BE2C (cell line): ENCODE data around the gene WBP2.
"Not testable (repeated sequence)": the region's sequence is repeated elsewhere in the genome, so short reads cannot be mapped to it uniquely, and the experiment has no call there.

Experiments
- DNase-seq: peaks from one replicate; pipeline ENCODE4 v3.0.0-alpha.2; 2020
- H3K27me3 ChIP-seq: fragments of 250-450 bp; sonication (Bioruptor Pico); 2 replicates; pipeline ENCODE4 v1.5.1; 2020; ENCODE audit warnings: mild to moderate bottlenecking
- H3K36me3 ChIP-seq: fragments of 250-450 bp; sonication (Bioruptor Pico); 2 replicates; pipeline ENCODE4 v1.5.1; 2020; ENCODE audit warnings: mild to moderate bottlenecking
- H3K4me1 ChIP-seq: fragments of 250-450 bp; sonication (Bioruptor Pico); 2 replicates; pipeline ENCODE4 v1.5.1; 2020
- H3K4me3 ChIP-seq: 2 replicates; pipeline ENCODE4 v1.5.1; 2011; ENCODE audit warnings: low read depth, low read length
- H3K9me3 ChIP-seq: fragments of 250-450 bp; sonication (Bioruptor Pico); 2 replicates; pipeline ENCODE4 v1.5.1; 2020
- TF ChIP-seq, protein P1 (sequence below): IDR thresholded peaks from 2 replicates; pipeline ENCODE4 v1.5.1; 2012; ENCODE audit warnings: mild to moderate bottlenecking, low read depth, low read length

WBP2 gene

DNA sequence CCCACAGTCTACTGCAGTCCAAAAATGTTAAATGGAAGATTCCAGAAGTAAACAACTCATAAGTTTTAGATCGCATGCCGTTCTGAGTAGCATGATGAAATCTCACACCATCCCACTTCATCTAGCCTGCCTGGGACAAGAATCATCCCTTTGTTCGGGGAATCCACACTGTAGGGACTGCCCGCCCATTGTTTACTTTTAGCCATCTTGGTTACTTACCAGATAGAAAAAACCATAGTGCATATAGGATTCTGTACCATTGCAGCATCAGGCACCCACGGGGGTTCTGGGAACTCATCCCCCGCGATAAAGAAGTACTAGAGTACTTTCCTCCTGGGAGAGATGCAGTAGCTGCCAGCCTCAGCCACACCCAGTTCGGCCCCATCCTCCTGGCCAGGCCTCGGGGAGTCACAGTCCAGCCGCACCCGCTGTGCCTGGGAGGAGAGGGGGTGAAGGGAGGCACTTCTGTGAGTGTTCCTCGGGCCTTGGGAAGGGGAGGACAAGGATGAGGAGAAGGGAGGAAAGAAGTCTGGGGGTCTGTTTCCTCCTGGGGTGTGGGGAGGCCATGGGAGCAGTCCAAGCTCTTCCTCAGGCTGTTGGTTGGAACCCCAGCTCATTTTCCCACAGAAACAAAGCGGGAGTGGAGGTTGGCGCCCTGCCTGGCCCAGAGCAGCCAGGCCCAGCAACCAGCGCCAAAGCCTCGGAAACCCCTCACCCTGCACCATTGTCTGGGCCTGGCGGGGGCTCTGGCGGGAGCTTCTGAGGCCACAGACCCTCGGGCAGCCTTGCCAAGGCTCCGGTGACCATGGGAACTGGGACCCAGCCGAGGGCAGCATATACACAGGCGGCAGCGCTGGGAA lies 14.4 kb upstream of the WBP2 start:
- DNase-seq = no peak

DNA sequence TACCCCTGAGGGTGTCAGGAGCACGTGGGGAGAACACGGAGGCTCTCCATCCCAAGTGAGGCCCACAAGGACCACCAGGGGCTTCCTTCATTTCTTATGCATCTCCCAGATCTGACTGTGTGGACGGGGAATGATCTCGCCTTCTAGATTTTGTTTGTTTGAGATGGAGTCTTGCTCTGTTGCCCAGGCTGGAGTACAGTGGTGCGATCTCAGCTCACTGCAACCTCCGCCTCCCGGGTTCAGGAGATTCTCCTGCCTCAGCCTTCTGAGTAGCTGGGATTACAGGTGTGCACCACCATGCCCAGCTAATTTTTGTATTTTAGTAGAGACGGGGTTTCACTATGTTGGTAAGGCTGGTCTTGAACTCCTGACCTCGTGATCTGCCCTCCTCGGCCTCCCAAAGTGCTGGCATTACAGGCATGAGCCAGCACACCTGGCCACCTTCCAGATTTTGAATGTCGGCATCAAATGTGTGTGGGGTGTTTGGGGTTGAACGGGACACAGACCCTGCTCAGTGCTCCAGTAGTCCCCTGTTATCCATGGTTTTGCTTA lies 13.7 kb upstream of the WBP2 start:
- H3K9me3 ChIP-seq, H3K36me3 ChIP-seq, H3K27me3 ChIP-seq, H3K4me3 ChIP-seq, H3K4me1 ChIP-seq, DNase-seq: not testable (repeated sequence)

More for the DNA sequence above, 14.4 kb upstream of the WBP2 start:
- Histone ChIP-seq H3K4me3 (no peak overlapping the region), H3K27me3 (no peaks in the 10 kb centered on the region), H3K36me3 (no peaks in the 10 kb centered on the region), H3K9me3 (no peaks in the 10 kb centered on the region), H3K4me1 (no peaks in the 10 kb centered on the region; the same call in 1 of the 2 replicates)
- TF ChIP-seq, protein P1, sequence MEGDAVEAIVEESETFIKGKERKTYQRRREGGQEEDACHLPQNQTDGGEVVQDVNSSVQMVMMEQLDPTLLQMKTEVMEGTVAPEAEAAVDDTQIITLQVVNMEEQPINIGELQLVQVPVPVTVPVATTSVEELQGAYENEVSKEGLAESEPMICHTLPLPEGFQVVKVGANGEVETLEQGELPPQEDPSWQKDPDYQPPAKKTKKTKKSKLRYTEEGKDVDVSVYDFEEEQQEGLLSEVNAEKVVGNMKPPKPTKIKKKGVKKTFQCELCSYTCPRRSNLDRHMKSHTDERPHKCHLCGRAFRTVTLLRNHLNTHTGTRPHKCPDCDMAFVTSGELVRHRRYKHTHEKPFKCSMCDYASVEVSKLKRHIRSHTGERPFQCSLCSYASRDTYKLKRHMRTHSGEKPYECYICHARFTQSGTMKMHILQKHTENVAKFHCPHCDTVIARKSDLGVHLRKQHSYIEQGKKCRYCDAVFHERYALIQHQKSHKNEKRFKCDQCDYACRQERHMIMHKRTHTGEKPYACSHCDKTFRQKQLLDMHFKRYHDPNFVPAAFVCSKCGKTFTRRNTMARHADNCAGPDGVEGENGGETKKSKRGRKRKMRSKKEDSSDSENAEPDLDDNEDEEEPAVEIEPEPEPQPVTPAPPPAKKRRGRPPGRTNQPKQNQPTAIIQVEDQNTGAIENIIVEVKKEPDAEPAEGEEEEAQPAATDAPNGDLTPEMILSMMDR = no peak

DNA sequence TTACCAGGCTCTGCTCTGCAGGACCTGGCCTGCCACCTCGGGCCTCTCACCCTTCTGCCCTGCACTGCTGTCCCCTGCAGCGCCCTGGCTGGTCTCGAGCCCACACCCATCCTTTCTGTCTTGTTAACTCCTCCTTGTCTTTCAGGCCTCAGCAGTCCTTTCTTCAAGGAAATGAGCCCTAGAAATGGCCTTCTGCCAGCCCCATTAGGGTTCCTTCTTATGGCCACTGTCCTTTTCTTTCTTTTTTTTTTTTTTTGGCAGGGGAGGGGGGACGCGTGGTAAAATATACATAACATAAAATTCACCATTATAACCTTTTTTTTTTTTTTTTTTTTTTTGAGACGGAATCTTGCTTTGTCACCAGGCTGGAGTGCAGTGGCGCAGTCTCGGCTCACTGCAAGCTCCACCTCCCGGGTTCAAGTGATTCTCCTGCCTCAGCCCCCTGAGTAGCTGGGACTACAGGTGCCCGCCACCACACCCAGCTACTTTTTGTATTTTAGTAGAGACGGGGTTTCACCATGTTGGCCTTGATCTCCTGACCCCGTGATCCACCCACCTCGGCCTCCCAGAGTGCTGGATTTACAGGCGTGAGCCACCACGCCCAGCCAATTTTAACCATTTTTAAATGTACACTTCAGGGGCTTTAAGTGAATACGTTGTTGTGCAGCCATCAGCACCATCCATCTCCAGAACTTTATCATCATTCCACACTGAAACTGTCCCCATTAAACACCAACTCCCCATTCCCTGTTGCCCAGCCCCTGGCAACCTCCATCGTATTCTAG lies 10.5 kb upstream of the WBP2 start:
- not testable (repeated sequence) for H3K4me1 ChIP-seq, DNase-seq, H3K27me3 ChIP-seq, H3K9me3 ChIP-seq, H3K4me3 ChIP-seq, H3K36me3 ChIP-seq

DNA sequence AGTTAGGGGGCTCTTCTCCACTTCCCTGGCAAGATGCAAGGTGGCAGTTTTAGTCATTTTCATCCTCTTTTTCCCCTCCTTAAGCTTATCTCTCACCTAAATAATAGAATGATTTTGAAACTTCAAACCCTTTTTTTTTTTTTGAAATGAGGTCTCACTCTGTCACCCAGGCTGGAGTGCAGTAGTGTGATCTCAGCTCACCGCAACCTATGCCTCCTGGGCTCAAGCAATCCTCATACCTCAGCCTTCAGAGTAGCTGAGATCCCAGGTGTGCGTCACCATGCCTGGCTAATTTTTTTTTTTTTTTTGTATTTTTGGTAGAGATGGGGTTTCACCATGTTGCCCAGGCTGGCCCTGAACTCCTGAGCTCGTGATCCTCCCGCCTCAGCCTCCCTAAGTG lies 9.8 kb upstream of the WBP2 start:
- not testable (repeated sequence) for H3K27me3 ChIP-seq, DNase-seq, H3K4me3 ChIP-seq, H3K4me1 ChIP-seq, H3K9me3 ChIP-seq, H3K36me3 ChIP-seq

DNA sequence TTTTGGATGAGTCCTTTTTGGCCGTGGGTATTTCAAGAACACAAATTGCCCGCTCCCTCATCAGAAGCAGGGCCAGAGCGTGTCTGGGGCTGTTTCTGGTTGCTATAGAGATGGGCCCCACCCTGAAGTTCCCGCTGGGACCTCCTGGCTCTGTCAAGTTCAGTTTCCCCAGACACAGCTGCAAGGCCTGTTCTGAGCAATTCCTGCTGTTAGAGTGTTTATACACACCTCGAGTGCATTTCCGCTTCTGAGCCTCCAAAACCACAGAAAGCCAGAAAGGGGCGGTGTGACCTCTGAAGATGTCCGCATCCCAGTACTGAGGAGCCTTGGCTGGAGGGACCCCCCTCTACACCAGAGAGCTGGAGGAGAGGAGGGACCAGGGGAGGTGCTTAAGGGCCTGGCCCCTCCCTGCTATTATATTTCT lies 9.3 kb upstream of the WBP2 start:
- TF ChIP-seq, protein P1 = no peak
- no peak overlapping the region for H3K4me3 ChIP-seq
- H3K9me3 ChIP-seq = no peaks in the 10 kb centered on the region
- no peaks in the 10 kb centered on the region; the same call in 1 of the 2 replicates for H3K4me1 ChIP-seq
- no peak for DNase-seq
- no peaks in the 10 kb centered on the region for H3K36me3 ChIP-seq
- H3K27me3 ChIP-seq = no peaks in the 10 kb centered on the region

DNA sequence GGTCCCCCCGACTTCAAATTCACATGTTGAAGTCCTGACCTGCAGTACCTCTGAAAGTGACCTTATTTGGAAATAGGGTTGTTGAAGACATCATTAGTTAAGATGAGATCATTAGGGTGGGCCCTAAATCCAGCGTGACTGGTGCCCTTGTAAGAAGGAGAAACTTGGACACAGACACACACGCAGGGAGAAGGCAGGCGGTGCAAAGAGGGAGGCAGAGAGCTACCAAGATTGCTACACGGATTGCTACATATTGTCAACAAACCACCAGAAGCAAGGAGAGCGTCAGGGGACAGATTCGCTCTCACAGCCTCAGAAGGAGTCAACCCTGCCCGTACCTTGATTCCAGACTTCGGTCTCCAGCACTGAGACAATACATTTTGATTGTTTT lies 6.8 kb upstream of the WBP2 start:
- TF ChIP-seq, protein P1 = no peak
- Histone ChIP-seq H3K27me3 (no peaks in the 10 kb centered on the region), H3K4me1 (no peaks in the 10 kb centered on the region; the same call in 1 of the 2 replicates), H3K36me3 (no peaks in the 10 kb centered on the region), H3K4me3 (no peak overlapping the region), H3K9me3 (no peaks in the 10 kb centered on the region)
- no peak for DNase-seq

DNA sequence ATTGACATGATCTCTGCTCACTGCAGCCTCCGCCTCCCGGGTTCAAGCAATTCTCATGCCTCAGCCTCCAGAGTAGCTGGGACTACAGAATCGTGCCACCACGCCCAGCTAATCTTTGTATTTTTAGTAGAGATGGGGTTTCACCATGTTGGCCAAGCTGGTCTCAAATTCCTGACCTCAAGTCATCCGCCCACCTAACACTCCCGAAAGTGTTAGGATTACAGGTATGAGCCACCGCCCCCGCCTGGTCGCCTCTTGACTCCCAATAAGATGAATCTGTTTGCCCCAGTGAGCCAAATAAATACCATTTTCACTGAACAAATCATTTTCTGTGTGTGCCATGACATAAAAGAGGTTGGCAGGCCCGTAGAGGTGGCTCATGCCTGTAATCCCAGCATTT lies 4.2 kb upstream of the WBP2 start:
- H3K4me1 ChIP-seq, H3K36me3 ChIP-seq, DNase-seq, H3K9me3 ChIP-seq, H3K4me3 ChIP-seq, H3K27me3 ChIP-seq: not testable (repeated sequence)
